ENCODE measurements around the gene NOL3.

Gene NOL3

DNA sequence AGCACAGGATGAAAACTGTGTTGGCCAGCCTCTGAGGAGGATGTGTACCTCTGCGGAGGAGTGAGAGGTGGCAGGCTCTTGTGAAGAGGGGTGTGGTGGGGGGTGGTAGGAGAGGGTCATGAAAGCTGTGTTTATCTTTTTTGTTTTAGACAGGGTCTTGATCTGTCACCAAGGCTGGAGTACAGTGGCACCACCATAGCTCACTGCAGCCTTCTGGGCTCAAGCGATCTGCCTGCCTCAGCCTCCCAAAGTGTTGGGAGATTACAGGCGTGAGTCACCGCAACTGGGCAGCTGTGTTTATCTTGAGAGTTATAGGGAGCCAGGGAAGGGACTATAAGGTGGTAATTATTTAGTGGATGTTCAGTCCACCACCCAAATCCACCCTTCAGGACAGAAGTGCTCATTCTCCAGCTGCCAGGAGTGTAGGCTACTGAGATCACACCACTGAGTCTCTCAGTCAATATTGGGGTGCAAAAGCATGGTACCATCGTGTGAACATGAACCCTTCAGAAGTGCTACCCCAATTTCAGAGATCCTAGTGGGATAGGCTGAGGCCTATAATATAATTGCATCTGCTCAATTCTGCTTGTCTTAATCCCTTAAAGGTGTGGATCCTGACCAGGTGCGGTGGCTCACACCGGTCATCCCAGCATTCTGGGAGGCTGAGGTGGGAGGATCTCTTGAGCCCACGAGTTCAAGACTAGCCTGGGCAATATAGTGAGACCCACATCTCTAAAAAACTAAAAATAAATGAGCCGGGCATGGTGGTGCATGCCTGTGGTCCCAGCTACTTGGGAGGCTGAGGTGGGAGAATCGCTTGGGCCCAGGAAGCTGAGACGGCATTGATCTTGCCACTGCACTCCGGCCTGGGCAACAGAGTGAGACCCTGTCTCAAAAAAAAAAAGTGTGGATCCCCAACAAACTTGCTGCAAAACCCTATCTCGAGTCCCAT lies 20.4 kb downstream of the NOL3 start:
- no peak for FAIRE-seq

DNA sequence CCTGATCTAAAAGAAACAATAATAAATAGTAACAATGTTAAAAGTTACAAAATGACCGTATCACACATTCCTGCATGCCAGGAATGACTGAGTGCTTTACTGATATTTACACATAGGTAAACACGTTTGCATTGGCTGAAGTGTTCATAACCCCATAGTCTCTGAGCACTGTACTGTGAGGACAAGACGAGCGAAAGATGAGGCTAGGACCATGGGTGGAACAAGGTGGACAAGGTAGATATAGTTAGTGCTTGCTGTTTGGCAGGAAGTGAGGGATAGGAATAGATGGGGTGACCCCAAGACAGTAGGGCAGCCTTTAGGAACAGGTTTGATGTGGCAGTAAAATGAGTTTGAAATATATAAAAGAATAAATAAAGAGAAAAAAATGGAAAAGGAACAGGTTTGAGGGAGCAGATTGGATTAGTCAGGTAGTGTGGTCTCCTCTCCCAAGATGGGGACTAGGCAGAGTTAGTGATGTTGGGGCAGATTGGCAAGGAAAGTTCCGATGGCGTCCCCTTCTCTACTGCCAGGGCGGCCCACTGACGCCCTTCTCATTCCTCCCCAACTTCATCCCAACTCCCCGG lies 21.2 kb downstream of the NOL3 start:
- no peak for FAIRE-seq

DNA sequence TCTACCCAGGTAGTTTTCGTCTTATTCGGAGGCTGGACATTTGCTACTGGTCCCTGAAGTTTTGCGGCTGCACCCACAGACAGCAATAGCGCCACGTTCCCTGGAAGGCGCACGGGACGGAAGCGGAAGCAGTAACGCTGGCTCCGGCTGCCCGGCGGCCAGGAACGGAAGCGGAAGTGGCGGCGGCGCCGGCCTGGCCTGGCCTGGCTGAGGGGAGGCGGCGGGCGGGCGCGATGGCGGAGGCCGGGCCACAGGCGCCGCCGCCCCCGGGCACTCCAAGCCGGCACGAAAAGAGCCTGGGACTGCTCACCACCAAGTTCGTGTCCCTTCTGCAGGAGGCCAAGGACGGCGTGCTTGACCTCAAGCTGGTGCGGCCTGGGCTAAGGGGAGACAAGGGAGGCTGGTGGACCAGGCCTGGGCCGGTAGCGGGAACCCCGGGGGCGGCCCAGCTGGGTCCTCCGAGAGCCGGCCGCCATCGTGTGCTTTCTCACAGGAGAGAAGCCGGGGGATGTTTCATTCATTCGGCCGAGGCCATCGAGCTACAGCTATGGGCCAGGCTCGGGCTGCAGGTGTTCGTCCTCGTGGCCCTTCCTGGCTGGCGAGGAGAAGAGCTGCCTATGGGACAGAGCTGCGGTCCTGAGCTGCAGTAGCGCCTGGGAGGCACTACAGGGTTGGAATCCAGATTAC lies 21.8 kb downstream of the NOL3 start, which contains the start of gene E2F4:
Gene E2F4, plus strand, starts transcription at position 161 of the 687 bp plus-strand sequence. Its CDS starts 73 bp downstream, at position 234.
- FAIRE-seq: peak; percentile 77

DNA sequence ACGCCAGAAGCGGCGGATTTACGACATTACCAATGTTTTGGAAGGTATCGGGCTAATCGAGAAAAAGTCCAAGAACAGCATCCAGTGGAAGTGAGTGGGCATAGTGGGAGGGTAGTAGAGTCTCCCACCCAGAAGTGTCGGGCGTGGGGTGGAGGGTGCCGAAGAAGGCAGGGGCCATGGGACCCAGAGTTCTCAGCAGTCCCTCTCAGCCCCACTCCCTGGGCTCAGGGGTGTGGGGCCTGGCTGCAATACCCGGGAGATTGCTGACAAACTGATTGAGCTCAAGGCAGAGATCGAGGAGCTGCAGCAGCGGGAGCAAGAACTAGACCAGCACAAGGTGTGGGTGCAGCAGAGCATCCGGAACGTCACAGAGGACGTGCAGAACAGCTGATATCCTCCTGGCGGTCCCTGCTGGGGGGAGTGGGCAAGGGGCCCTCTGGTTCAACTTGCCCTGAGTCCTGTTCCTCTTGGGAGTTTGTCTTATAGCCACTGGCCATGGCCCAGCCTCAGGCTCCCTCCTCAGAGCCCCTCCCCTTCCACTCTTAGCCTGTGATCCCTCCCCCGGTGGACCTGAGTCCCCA lies 22.5 kb downstream of the NOL3 start:
- no peak for FAIRE-seq

DNA sequence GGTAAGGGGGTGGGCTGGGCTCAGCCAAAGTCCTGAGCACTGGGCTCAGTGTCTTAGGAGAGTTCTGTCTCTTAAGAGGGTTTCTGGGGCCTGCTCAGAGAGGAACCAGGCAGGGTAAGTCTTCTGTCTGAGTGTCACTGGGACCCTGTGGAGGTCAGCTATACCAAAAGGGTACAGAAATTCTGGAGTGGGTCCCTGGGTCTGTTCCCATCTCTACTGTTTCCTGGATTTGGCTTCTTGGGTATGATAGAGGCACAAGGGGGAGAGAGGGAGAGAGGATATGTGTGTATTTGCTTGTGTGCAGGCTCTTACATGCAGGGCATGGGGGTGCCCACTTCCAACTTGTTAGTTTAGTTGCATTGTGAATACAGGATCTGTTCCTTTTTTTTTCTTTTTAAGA lies 23.2 kb downstream of the NOL3 start:
- no peak for FAIRE-seq

DNA sequence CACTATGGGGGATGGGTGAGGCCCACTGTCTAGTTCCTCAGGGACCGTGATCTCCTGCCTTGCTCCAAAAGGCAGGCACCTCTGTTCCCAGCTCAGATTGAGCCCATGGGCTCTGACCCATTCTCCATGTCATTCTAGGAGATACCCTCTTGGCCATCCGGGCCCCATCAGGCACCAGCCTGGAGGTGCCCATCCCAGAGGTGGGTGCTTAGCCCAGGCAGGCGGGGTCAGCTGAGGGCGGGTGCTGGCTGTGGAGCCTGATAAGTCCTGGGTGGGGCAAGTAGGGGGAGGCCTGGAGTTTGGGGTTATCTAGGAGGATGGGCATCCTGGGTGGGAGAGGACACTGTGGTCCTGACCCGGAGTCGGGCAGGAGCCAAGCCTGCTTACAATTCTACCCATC lies 23.9 kb downstream of the NOL3 start:
- no peak for FAIRE-seq

DNA sequence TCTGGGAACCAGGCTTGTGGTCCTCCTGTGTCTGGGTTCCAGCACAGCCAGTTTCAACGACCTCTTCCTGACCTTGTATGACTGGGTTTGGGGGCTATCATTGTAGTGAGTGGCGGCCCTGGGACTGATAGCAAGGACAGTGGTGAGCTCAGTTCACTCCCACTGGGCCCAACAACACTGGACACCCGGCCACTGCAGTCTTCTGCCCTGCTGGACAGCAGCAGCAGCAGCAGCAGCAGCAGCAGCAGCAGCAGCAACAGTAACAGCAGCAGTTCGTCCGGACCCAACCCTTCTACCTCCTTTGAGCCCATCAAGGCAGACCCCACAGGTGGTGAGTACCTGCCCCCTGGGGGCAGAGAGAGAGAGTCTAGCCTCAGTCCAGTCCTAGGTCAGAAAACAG lies 25.3 kb downstream of the NOL3 start:
- FAIRE-seq: no peak

DNA sequence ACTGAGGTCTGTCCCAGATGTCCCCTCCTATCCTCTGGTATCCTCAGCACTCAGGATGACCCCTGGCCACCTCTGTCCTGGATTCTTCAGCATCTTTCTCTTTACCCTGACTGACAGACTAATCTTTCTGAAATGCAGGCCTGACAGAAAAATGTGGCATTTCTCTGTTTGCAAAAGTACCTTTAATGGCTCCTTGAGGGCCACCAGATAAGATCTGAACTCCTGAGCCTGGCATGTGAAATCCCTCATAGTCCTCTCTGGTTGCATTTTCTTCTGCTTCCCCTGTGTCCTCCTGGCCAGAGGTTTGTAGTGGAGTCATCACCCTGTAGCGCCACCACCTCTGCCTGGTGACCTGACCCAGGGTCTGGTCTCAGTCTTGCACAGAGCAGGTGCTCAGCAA lies 26.5 kb downstream of the NOL3 start:
- no peak for FAIRE-seq

DNA sequence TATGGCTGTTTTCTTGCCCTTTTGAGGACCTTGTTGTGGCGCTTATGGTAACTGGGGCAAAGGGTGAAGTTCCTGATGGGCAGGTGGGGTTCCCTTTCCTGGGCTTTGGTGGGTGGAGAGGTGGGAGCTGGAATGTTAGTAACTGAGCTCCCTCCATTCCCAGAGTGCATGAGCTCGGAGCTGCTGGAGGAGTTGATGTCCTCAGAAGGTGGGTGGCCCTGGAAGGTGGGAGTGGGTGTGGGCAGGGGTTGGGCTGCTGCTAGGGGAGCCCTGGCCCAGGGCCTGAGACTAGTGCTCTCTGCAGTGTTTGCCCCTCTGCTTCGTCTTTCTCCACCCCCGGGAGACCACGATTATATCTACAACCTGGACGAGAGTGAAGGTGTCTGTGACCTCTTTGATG lies 27.4 kb downstream of the NOL3 start:
- no peak for FAIRE-seq

DNA sequence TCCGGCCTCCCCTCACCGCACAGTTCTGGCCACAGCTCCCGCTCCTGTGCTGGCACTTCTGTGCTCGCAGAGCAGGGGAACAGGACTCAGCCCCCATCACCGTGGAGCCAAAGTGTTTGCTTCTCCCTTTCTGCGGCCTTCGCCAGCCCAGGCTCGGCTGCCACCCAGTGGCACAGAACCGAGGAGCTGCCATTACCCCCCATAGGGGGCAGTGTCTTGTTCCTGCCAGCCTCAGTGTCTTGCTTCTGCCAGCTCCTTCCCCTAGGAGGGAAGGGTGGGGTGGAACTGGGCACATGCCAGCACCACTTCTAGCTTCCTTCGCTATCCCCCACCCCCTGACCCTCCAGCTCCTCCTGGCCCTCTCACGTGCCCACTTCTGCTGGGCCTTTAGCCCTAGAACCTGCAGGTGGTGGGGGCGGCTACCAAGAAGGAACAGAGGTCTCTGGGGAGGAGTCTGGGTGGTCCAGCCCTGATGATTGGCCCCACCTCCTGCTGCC lies 27.9 kb downstream of the NOL3 start:
- no peak for FAIRE-seq

DNA sequence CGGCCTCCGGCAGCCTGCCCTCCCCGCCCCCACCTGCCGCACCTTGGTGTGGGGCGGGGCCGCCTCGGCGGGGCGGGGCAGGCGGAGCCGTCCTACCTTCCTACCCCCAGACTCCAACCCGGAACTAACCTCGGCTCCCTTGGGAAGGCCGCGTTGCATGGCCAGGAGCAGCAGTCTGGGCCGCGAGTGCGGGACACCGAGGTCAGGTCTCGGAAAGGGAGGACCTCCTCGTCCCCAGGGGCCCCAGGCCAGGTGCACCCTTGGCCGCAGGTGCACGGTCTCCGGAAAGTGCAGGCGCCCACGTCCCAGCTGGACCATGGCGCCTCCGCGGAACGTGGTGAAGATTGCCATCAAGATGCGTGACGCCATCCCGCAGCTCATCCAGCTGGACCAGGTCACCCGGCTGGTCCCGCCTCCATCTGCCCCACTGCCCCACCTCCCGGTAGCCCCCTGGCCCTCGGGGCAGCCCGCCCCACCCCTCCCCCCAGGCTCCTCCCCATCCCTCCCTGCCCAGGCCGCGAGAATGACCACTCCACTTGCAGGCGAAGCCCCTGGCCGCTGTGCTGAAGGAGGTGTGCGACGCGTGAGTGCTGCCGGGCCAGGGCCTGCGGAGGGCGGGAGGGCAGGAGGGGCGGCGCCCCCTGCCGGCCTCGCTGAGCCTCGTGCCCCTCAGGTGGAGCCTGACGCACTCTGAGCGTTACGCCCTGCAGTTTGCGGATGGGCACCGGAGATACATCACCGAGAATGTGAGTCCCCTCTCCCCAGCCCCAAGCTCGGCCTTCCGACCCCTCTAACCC lies 28.9 kb downstream of the NOL3 start, which contains the start of gene ELMO3:
Gene ELMO3, plus strand, starts transcription at position 121 of the 797 bp plus-strand sequence. Its CDS starts 196 bp downstream, at position 317.
- FAIRE-seq: no peak

DNA sequence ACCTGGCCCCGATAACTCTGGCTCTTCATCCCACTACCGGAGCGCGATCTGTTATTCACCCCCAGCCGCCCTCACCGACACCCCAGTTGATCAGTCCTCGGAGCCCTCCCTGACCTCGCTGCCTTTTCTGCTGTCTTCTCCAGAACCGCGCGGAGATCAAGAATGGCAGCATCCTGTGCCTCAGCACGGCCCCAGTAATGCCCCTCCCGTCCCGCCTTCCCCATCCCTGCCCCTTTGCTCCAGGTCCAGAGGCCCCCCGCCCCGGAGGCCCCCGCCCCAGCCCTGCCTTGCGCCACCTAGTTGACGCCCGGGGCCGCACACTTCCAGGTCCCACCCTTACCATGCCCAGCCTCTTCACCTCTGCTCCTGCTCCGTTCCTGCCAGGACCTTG lies 29.5 kb downstream of the NOL3 start:
- no peak for FAIRE-seq

DNA sequence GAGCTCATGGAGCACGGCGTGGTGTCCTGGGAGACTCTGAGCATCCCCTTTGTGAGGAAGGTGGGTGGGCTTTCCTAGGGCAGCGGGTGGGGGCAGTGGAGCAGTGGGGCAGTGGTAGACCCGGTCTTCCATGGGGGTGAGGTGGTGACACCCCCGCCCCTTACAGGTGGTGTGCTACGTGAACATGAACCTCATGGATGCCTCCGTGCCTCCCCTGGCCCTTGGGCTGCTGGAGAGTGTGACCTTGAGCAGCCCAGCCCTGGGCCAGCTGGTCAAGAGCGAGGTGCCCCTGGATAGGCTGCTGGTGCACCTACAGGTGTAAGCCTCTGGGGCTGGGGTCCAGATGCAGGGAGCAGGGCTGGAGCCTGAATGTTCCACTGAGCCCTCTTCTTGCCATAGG lies 30.2 kb downstream of the NOL3 start:
- no peak for FAIRE-seq

DNA sequence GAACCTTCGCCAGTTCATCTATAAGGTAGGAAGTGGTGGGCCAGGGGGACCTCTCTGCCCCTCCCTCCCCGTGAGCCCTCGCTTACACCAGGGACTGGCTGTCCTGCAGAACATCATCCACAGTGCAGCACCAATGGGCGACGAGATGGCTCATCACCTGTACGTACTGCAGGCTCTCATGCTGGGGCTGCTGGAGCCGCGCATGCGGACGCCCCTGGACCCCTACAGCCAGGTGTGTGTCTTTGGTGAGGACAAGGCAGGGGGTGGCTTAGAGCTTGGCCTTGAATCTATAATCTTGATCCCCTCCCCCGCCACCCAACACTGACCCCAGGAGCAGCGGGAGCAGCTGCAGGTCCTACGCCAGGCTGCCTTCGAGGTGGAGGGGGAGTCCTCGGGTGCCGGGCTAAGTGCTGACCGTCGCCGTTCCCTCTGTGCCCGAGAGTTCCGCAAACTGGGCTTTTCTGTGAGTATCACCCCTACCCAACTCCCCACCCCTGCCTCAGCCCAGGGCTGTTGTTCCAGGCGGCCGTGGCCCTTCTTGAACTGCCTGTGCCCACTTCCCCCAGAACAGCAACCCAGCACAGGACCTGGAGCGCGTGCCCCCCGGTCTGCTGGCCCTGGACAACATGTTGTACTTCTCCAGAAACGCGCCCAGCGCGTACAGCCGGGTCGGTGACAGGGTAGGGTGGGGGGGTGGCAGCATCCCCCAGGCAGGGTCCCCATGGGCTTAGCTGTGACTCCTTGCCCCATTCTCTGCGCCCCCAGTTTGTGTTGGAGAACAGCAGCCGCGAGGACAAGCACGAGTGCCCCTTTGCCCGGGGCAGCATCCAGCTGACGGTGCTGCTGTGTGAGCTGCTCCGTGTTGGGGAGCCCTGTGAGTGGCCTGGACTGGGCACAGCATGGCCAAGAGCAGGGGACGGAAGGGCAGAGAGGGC lies 31.3 kb downstream of the NOL3 start:
- no peak for FAIRE-seq

DNA sequence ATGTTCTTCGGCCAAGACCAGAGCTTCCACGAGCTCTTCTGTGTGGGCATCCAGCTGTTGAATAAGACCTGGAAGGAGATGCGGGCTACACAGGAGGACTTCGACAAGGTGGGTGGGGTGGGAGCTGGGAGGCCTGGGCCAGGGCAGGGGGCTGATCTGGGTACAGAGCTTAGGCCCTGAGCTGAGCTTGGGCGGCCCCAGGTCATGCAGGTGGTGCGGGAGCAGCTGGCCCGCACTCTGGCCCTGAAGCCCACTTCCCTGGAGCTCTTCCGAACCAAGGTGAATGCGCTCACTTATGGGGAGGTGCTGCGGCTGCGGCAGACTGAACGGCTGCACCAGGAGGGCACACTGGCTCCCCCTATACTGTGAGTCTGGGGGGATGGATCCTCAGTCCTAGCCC lies 32.1 kb downstream of the NOL3 start:
- FAIRE-seq: no peak

DNA sequence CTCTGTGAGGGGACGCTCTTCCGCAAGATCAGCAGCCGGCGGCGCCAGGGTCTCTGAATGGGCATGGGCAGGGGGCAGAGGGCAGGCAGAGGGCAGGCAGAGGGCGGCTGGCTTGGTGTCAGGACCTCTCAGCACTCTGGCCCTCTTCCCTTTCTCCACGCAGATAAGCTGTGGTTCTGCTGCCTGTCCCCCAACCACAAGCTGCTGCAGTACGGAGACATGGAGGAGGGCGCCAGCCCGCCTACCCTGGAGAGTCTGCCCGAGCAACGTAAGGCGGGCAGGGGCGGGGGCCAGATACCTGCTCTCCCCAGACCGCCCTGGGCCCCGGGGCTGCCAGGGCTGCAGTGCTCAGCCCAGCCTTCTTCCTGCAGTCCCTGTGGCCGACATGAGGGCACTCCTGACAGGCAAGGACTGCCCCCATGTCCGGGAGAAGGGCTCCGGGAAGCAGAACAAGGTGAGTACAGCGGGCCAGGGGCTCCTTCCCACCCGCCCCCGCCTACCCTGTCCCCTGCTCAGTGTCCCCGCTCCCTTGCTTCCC lies 32.7 kb downstream of the NOL3 start:
- no peak for FAIRE-seq

DNA sequence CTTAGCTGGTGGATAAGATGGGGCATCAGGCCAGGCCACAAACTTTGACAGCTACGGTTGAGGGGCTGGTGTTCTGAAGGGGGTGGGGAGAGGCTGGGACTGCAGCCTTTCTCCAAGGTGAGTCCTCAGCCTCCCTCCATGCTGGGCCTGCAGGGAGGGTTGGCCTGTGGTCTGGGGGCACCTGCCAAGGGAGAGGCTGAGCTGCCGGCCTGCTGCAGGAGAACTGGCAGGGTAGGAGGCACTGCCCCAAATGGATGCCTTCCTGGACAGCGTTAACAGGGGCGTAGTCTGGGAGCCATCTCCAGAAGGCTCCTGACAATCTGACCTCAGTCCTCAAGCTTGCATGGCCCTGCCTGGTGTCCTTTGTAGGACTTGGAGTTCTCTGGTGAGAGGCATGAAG lies 33.7 kb downstream of the NOL3 start:
- no peak for FAIRE-seq

DNA sequence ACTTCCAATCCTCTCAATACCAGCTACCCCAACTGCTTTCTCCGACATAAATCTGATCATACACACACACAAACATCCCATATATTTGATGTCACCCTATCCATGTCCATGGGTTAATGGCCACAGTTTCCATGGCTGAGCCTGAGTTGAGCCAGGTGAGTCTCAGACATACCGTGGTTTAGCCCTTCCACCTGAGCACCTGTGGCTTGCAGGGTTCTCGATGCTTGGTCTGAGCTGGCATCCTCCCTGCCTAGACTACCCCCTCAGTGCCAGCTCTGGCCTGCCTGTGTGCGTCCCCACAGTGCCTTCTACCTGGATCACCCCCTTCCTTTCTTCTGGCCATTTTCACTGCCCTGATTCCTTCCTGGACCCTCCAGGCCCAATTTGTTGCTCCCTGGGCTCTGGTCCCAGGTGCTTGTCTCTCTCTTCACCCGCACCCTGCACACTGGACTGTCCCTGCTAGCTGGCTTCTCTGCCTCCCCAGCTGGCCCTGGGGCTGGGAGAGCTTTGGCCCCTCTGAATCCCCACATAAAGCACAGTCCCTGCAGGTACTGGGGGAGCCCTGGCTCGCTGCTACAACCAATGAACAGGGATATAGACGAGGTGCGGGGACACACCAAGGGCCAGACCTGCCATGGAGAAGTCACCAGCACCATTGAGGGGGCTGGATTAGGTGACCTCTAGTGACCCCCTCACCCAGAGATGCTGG lies 35.9 kb downstream of the NOL3 start:
- no peak for FAIRE-seq

DNA sequence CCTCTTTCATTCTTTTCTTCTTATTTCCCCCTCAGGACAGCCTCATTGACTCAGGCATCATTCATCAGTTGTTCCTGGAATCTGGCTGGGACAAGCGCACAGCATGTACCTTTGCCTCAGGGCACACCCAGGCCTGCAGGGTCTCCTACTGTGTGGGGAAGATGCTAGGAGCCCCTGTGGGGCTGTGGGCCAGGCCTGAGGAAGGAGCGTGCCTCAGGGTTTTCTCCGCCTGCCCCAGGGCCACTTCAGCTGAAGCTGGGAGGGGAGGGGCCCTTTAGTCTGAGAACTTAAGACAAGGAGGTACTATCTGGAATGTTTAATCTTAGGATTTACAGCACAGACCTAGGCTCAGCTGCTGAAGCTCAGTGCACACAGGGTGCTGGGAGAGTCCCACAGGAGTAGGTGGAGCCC lies 36.5 kb downstream of the NOL3 start:
- FAIRE-seq: no peak

All from G401.6 (cell line).